Fibroblast of lung (primary cell): ENCODE results near the gene CHCHD6.

Experiments used
- CTCF ChIP-seq, 2 donors: IDR thresholded peaks in 1 of 2; conservative IDR thresholded peaks in 1 of 2; 1 replicate in 1 of 2; 2 replicates in 1 of 2; pipeline ENCODE4 v1.5.1; 2011 to 2012; ENCODE audit warnings: low read length in 2 of 2, control low read depth in 1 of 2, inconsistent platforms in 1 of 2, low read depth in 1 of 2, mild to moderate bottlenecking in 1 of 2
- EZH2 ChIP-seq: IDR thresholded peaks from 2 replicates; pipeline ENCODE4 v1.5.1; 2012; ENCODE audit warnings: low read length, control low read depth, mild to moderate bottlenecking; ENCODE audit errors: missing control alignments

- TF ChIP-seq CTCF (conservative IDR thresholded peaks at IDR 0.05 in 1 of 2, IDR thresholded peaks at IDR 0.05 in 1 of 2; ENCODE audit: low read depth in 1 of 2, low read length in 2 of 2): no peak
- TF ChIP-seq EZH2: no peak
Observed at GRCh38 chr3:126714276-126714900, 10.3 kb downstream of the CHCHD6 start.
